Breast epithelium (tissue), 4 donors: Measurements from ENCODE around the gene MSANTD1. TPM values are rescaled to one million over a fixed set of nuclear protein-coding genes. Genes with fewer than 3 reads are reported as not detected.

Experiments used
- DNase-seq, 2 donors: peaks; one replicate each; pipeline ENCODE4 v3.0.0-alpha.2; 2019; ENCODE audit warnings: low spot score in 2 of 2
- H3K27ac ChIP-seq, 2 donors: fragments of 200-600 bp; sonication (generic) in 1 of 2; one replicate each; pipeline ENCODE4 v1.5.1; 2016 to 2019; ENCODE audit warnings: mild to moderate bottlenecking in 1 of 2
- H3K27me3 ChIP-seq, 2 donors: fragments of 200-600 bp; sonication (generic) in 1 of 2; one replicate each; pipeline versions ENCODE4 v1.5.1 to v1.6.0; 2017 to 2019; ENCODE audit warnings: control low read depth in 1 of 2, mild to moderate bottlenecking in 1 of 2
- H3K36me3 ChIP-seq: fragments of 200-600 bp; one replicate; pipeline ENCODE4 v1.5.1; 2019
- H3K4me1 ChIP-seq, 2 donors: fragments of 200-600 bp; sonication (generic); one replicate each; pipeline ENCODE4 v1.5.1; 2016 to 2019; ENCODE audit warnings: control low read depth in 1 of 2
- H3K4me3 ChIP-seq, 3 donors: fragments of 200-600 bp; sonication (generic); 1 replicate in 2 of 3; 2 replicates in 1 of 3; pipeline ENCODE4 v1.5.1; 2016 to 2019; ENCODE audit warnings: mild to moderate bottlenecking in 3 of 3, moderate library complexity in 2 of 3
- H3K9me3 ChIP-seq, 2 donors: fragments of 200-600 bp; sonication (generic) in 1 of 2; one replicate each; pipeline ENCODE4 v1.5.1; 2016 to 2019; ENCODE audit warnings: control low read depth in 1 of 2
- CTCF ChIP-seq, 3 donors: fragments of 450-650 bp; IDR thresholded peaks; one replicate each; pipeline ENCODE4 v1.5.1; 2016 to 2017; ENCODE audit warnings: antibody characterized with exemption in 3 of 3, mild to moderate bottlenecking in 3 of 3, moderate library complexity in 3 of 3
- POLR2A ChIP-seq: fragments of 450-650 bp; IDR thresholded peaks from one replicate; pipeline ENCODE4 v1.6.1; 2016; ENCODE audit warnings: antibody characterized with exemption, mild to moderate bottlenecking, moderate library complexity
- POLR2AphosphoS5 ChIP-seq, 3 donors: sonication (generic); formaldehyde crosslinking; IDR thresholded peaks; one replicate each; pipeline ENCODE4 v1.6.1; 2017; ENCODE audit warnings: antibody characterized with exemption in 3 of 3
- intact Hi-C: fragments of 100-400 bp; cut with DNase I; formaldehyde crosslinking; loops from one replicate; pipeline ENCODE4 v1.15.1; 2023; ENCODE audit warnings: low total_unique reads
- total RNA-seq, 3 donors: library from RNA; depleted of rRNA; stranded (reverse); fragments of >200 nt; gene quantifications; one replicate each; pipeline ENCODE4 v1.1.0, GENCODE V29; 2016

MSANTD1 gene
- total RNA-seq, 3 donors from 2014 or later, result 0.48 to 0.88 (median 0.66) TPM

- TF ChIP-seq CTCF (IDR thresholded peaks at IDR 0.05) (no peak), POLR2AphosphoS5 (IDR thresholded peaks at IDR 0.05) (no peak), POLR2A (no peak)
- Histone ChIP-seq H3K4me1 (no peaks in the 10 kb centered on the region), H3K4me3 (no peak overlapping the region), H3K27ac (no peak overlapping the region), H3K36me3 (no peaks in the 10 kb centered on the region), H3K9me3 (no peaks in the 10 kb centered on the region), H3K27me3 (no peaks in the 10 kb centered on the region)
- no peak for DNase-seq
- intact Hi-C loops, result no loop called here
These were observed 3.5 kb downstream of the MSANTD1 start for GRCh38 chr4:3252480-3252828.

- intact Hi-C loops, result no loop called here
- DNase-seq, result no peak
- Histone ChIP-seq H3K4me1 (no peaks in the 10 kb centered on the region), H3K27me3 (no peaks in the 10 kb centered on the region), H3K4me3 (no peak overlapping the region), H3K27ac (no peak overlapping the region), H3K36me3 (no peaks in the 10 kb centered on the region), H3K9me3 (no peaks in the 10 kb centered on the region)
- TF ChIP-seq POLR2AphosphoS5 (IDR thresholded peaks at IDR 0.05) (no peak), POLR2A (no peak), CTCF (IDR thresholded peaks at IDR 0.05) (no peak)
These were observed 4.1 kb downstream of the MSANTD1 start for GRCh38 chr4:3252831-3253641.

- TF ChIP-seq CTCF (IDR thresholded peaks at IDR 0.05), result no peak
- no peak for TF ChIP-seq POLR2AphosphoS5 (IDR thresholded peaks at IDR 0.05)
- TF ChIP-seq POLR2A, result no peak
- no peak overlapping the region for H3K4me3 ChIP-seq
- intact Hi-C loops, result no loop called here
- H3K9me3 ChIP-seq, result no peaks in the 10 kb centered on the region
- no peaks in the 10 kb centered on the region for H3K36me3 ChIP-seq
- peak in 1 of 2 donors; percentile 40 for DNase-seq
- no peak overlapping the region for H3K27ac ChIP-seq
- no peaks in the 10 kb centered on the region for H3K27me3 ChIP-seq
- no peaks in the 10 kb centered on the region for H3K4me1 ChIP-seq
These were observed 4.8 kb downstream of the MSANTD1 start for GRCh38 chr4:3253808-3254207.

- TF ChIP-seq POLR2A, result no peak
- TF ChIP-seq POLR2AphosphoS5 (IDR thresholded peaks at IDR 0.05), result no peak
- TF ChIP-seq CTCF (IDR thresholded peaks at IDR 0.05), result no peak
- DNase-seq, result peak in 1 of 2 donors; percentile 43
- Histone ChIP-seq H3K27me3 (no peaks in the 10 kb centered on the region), H3K4me1 (no peaks in the 10 kb centered on the region), H3K27ac (no peak overlapping the region), H3K4me3 (no peak overlapping the region), H3K36me3 (no peaks in the 10 kb centered on the region), H3K9me3 (no peaks in the 10 kb centered on the region)
- intact Hi-C loops, result no loop called here
These were observed 5.6 kb downstream of the MSANTD1 start for GRCh38 chr4:3254302-3255131.

GRCh38 chr4:3255611-3256186 is 6.7 kb downstream of the MSANTD1 start:
- intact Hi-C loops, result no loop called here
- Histone ChIP-seq H3K9me3 (no peaks in the 10 kb centered on the region), H3K36me3 (no peaks in the 10 kb centered on the region), H3K4me1 (no peaks in the 10 kb centered on the region), H3K27me3 (no peaks in the 10 kb centered on the region), H3K4me3 (no peak overlapping the region), H3K27ac (no peak overlapping the region)
- peak in 1 of 2 donors; percentile 38 for DNase-seq
- TF ChIP-seq POLR2A (no peak), CTCF (IDR thresholded peaks at IDR 0.05) (no peak), POLR2AphosphoS5 (IDR thresholded peaks at IDR 0.05) (no peak)
